CD14-positive monocyte (primary cell): ENCODE measurements around the gene UQCRHL. TPM values are rescaled to one million over a fixed set of nuclear protein-coding genes. Genes with fewer than 3 reads are reported as not detected.

ENCODE experiments used
- DNase-seq, 3 donors: peaks; one replicate each; pipeline ENCODE4 v3.0.0-alpha.2; 2011 to 2022
- H2AFZ ChIP-seq: 2 replicates; pipeline ENCODE4 v1.6.0; 2012; ENCODE audit warnings: mild to moderate bottlenecking, low read depth, low read length, inconsistent platforms; ENCODE audit not compliant: insufficient read depth, poor library complexity, severe bottlenecking
- H3K27ac ChIP-seq, 2 donors: 1 replicate in 1 of 2; 2 replicates in 1 of 2; pipeline ENCODE4 v1.5.1; 2012 to 2013; ENCODE audit warnings: low read length in 2 of 2, control low read depth in 1 of 2, inconsistent platforms in 1 of 2, low read depth in 1 of 2, mild to moderate bottlenecking in 1 of 2
- H3K27me3 ChIP-seq, 2 donors: one replicate each; pipeline versions ENCODE4 v1.6.0 to v1.6.1; 2011 to 2013; ENCODE audit warnings: low read length in 2 of 2; ENCODE audit not compliant: control insufficient read depth in 2 of 2, insufficient read depth in 2 of 2
- H3K36me3 ChIP-seq, 2 donors: replicated peaks in 1 of 2; 1 replicate in 1 of 2; 2 replicates in 1 of 2; pipeline versions ENCODE4 v1.5.1 to v1.6.1; 2012 to 2013; ENCODE audit warnings: low read length in 2 of 2, control low read depth in 1 of 2, inconsistent platforms in 1 of 2, mild to moderate bottlenecking in 1 of 2; ENCODE audit not compliant: insufficient read depth in 2 of 2, control insufficient read depth in 1 of 2
- H3K4me1 ChIP-seq, 2 donors: 1 replicate in 1 of 2; 2 replicates in 1 of 2; pipeline versions ENCODE4 v1.5.1 to v1.6.1; 2012 to 2013; ENCODE audit warnings: low read length in 2 of 2, control low read depth in 1 of 2, inconsistent platforms in 1 of 2, mild to moderate bottlenecking in 1 of 2, moderate library complexity in 1 of 2; ENCODE audit not compliant: insufficient read depth in 2 of 2, control insufficient read depth in 1 of 2
- H3K4me2 ChIP-seq: replicated peaks from 2 replicates; pipeline ENCODE3; 2012; ENCODE audit warnings: low read length, moderate library complexity, mild to moderate bottlenecking; ENCODE audit not compliant: poor library complexity, severe bottlenecking; ENCODE audit errors: extremely low read depth
- H3K4me3 ChIP-seq, 3 experiments: fragments of 200-600 bp in 1 of 3; sonication (generic) in 1 of 3; replicated peaks in 1 of 3; 1 replicate in 2 of 3; 2 replicates in 1 of 3; pipeline ENCODE4 v1.5.1; 2011 to 2013; ENCODE audit warnings: low read length in 3 of 3, mild to moderate bottlenecking in 3 of 3, control low read depth in 2 of 3, low read depth in 2 of 3, inconsistent platforms in 1 of 3, moderate library complexity in 1 of 3
- H3K79me2 ChIP-seq: 2 replicates; pipeline ENCODE4 v1.6.0; 2012; ENCODE audit warnings: mild to moderate bottlenecking, control low read depth, inconsistent platforms, low read length, moderate library complexity; ENCODE audit not compliant: insufficient read depth
- H3K9ac ChIP-seq: 2 replicates; pipeline ENCODE4 v1.6.0; 2017; ENCODE audit warnings: low read length, mild to moderate bottlenecking; ENCODE audit not compliant: insufficient read depth, poor library complexity, severe bottlenecking
- H3K9me3 ChIP-seq, 2 donors: replicated peaks in 1 of 2; 1 replicate in 1 of 2; 2 replicates in 1 of 2; pipeline versions ENCODE4 v1.5.1 to v1.6.1; 2012 to 2013; ENCODE audit warnings: low read length in 2 of 2, control low read depth in 1 of 2; ENCODE audit not compliant: control insufficient read depth in 1 of 2, insufficient read depth in 1 of 2
- H4K20me1 ChIP-seq: 2 replicates; pipeline ENCODE4 v1.6.0; 2012; ENCODE audit warnings: mild to moderate bottlenecking, low read length, control low read depth, moderate library complexity; ENCODE audit not compliant: insufficient read depth
- H3K27ac Mint-ChIP-seq, 7 donors: one replicate each; pipeline ENCODE4 v1.8.0; 2020; ENCODE audit warnings: mild to moderate bottlenecking in 7 of 7, mixed read lengths in 7 of 7, moderate library complexity in 6 of 7, inconsistent platforms in 2 of 7
- H3K27me3 Mint-ChIP-seq, 3 donors: one replicate each; pipeline ENCODE4 v1.8.0; 2021 to 2022; ENCODE audit warnings: low read depth in 3 of 3, mild to moderate bottlenecking in 3 of 3, mixed read lengths in 3 of 3, moderate library complexity in 3 of 3, inconsistent platforms in 1 of 3
- H3K36me3 Mint-ChIP-seq, 2 donors: one replicate each; pipeline ENCODE4 v1.8.0; 2020; ENCODE audit warnings: mixed read lengths in 2 of 2, inconsistent platforms in 1 of 2, mild to moderate bottlenecking in 1 of 2
- H3K4me1 Mint-ChIP-seq: one replicate; pipeline ENCODE4 v1.8.0; 2020; ENCODE audit warnings: mild to moderate bottlenecking, mixed read lengths
- H3K4me3 Mint-ChIP-seq, 2 donors: one replicate each; pipeline ENCODE4 v1.8.0; 2020; ENCODE audit warnings: mild to moderate bottlenecking in 2 of 2, mixed read lengths in 2 of 2, moderate library complexity in 1 of 2
- H3K9me3 Mint-ChIP-seq, 7 donors: one replicate each; pipeline ENCODE4 v1.8.0; 2020 to 2022; ENCODE audit warnings: mixed read lengths in 7 of 7, mild to moderate bottlenecking in 6 of 7, moderate library complexity in 6 of 7, inconsistent platforms in 2 of 7
- WGBS: methylation state at CpG from one replicate; pipeline ENCODE4 v1.1.5; 2013; ENCODE audit warnings: missing lambda C conversion rate; ENCODE audit not compliant: insufficient coverage; 5-methylcytosine and 5-hydroxymethylcytosine counted together
- intact Hi-C, 2 donors: fragments of 100-400 bp; cut with micrococcal nuclease; formaldehyde crosslinking; loops; one replicate each; pipeline versions ENCODE4 v1.15.0 to v1.15.1; 2023
- polyA plus RNA-seq, 3 donors: library from polyadenylated mRNA; depleted of rRNA in 1 of 3; unstranded in 2 of 3; stranded (reverse) in 1 of 3; fragments of 300-500 nt in 2 of 3; fragments of >200 nt in 1 of 3; fragmentation: Illumina TruSeq in 2 of 3; gene quantifications; 1 replicate in 2 of 3; 2 replicates in 1 of 3; pipeline ENCODE4 v1.2.3, GENCODE V29; 2012 to 2021
- TF ChIP-seq, protein P1 (sequence below): fragments of 200-600 bp; IDR thresholded peaks from one replicate; pipeline ENCODE4 v1.8.0; 2022; ENCODE audit warnings: antibody characterized with exemption, mild to moderate bottlenecking

Gene UQCRHL
- polyA plus RNA-seq, 3 donors: 1.0 to 1.3 (median 1.0) TPM

- Histone ChIP-seq H3K27ac (no peak overlapping the region), H3K36me3 (no peaks in the 10 kb centered on the region), H3K9me3 (no peaks in the 10 kb centered on the region), H3K4me1 (peaks cover 14 to 17% of the 10 kb centered on the region in 2 donors), H3K9ac (no peak overlapping the region), H4K20me1 (peaks cover 6% of the 10 kb centered on the region), H2AFZ (no peak overlapping the region), H3K27me3 (no peaks in the 10 kb centered on the region), H3K79me2 (peaks cover 54% of the 10 kb centered on the region), H3K4me2 (no peak overlapping the region), H3K4me3 (no peak overlapping the region)
- WGBS: 100% methylated on average over 1 of the region's 3 CpGs
- TF ChIP-seq, protein P1, sequence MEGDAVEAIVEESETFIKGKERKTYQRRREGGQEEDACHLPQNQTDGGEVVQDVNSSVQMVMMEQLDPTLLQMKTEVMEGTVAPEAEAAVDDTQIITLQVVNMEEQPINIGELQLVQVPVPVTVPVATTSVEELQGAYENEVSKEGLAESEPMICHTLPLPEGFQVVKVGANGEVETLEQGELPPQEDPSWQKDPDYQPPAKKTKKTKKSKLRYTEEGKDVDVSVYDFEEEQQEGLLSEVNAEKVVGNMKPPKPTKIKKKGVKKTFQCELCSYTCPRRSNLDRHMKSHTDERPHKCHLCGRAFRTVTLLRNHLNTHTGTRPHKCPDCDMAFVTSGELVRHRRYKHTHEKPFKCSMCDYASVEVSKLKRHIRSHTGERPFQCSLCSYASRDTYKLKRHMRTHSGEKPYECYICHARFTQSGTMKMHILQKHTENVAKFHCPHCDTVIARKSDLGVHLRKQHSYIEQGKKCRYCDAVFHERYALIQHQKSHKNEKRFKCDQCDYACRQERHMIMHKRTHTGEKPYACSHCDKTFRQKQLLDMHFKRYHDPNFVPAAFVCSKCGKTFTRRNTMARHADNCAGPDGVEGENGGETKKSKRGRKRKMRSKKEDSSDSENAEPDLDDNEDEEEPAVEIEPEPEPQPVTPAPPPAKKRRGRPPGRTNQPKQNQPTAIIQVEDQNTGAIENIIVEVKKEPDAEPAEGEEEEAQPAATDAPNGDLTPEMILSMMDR: no peak
- Mint-ChIP-seq H3K4me3 (no peak overlapping the region), H3K27ac (no peak overlapping the region), H3K4me1 (peaks cover 17% of the 10 kb centered on the region), H3K27me3 (no peaks in the 10 kb centered on the region), H3K36me3 (peaks cover 0 to 4% of the 10 kb centered on the region in 2 donors), H3K9me3 (peaks cover 0 to 1% (median 0%) of the 10 kb centered on the region in 7 donors)
- intact Hi-C loops: no loop called here
- DNase-seq: no peak
These were observed 36.5 kb upstream of the UQCRHL start for GRCh38 chr1:15843826-15844572.

DNA sequence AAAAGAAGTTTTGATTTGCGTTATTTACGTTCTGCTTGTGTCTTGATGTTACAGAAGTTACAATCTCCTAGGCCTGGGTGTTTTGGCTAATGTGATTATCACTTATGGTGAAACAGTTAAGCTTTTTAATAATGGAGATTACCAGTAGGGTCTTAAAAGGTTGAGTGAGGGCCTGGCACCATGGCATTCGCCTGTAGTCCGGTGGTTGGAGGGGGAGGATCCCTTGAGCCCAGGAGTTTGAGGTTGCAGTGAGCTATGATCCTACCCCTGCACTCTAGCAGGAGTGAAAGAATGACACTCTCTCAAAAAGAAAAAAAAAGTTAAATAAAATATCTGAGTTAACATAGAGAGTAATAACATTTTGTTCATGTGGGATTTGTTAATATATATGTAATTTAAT, 31.3 kb upstream of the UQCRHL start:
- no peak overlapping the region for H3K4me3 Mint-ChIP-seq

More for the DNA sequence above, 31.3 kb upstream of the UQCRHL start:
- H3K36me3 ChIP-seq: no peaks in the 10 kb centered on the region
- intact Hi-C loops: loop anchor here in 1 of 2 donors (5.0 kb wide), 1 partner anchor 49 kb away; no protein-coding TSS in a partner anchor
- TF ChIP-seq, protein P1: no peak
- DNase-seq: no peak
- Mint-ChIP-seq H3K9me3 (peaks cover 0 to 1% (median 0%) of the 10 kb centered on the region in 7 donors), H3K27ac (peak overlapping the region in 2 of 7 donors; percentile 15 to 62), H3K27me3 (no peaks in the 10 kb centered on the region), H3K36me3 (no peaks in the 10 kb centered on the region), H3K4me1 (peaks cover 22% of the 10 kb centered on the region)
- H3K9me3 ChIP-seq: no peaks in the 10 kb centered on the region
- H4K20me1 ChIP-seq: no peaks in the 10 kb centered on the region
- peaks cover 26% of the 10 kb centered on the region for H3K79me2 ChIP-seq
- peaks cover 23 to 34% of the 10 kb centered on the region in 2 donors for H3K4me1 ChIP-seq
- H3K4me2 ChIP-seq: no peak overlapping the region
- 94% methylated on average over 2 of the region's 4 CpGs for WGBS
- no peak overlapping the region for H3K4me3 ChIP-seq
- H2AFZ ChIP-seq: no peak overlapping the region
- no peak overlapping the region for H3K27ac ChIP-seq
- no peak overlapping the region for H3K9ac ChIP-seq
- no peaks in the 10 kb centered on the region for H3K27me3 ChIP-seq
